ENCODE results near the gene CD82.
"Not testable (repeated sequence)": the region's sequence is repeated elsewhere in the genome, so short reads cannot be mapped to it uniquely, and the experiment has no call there.

CD82 gene

DNA sequence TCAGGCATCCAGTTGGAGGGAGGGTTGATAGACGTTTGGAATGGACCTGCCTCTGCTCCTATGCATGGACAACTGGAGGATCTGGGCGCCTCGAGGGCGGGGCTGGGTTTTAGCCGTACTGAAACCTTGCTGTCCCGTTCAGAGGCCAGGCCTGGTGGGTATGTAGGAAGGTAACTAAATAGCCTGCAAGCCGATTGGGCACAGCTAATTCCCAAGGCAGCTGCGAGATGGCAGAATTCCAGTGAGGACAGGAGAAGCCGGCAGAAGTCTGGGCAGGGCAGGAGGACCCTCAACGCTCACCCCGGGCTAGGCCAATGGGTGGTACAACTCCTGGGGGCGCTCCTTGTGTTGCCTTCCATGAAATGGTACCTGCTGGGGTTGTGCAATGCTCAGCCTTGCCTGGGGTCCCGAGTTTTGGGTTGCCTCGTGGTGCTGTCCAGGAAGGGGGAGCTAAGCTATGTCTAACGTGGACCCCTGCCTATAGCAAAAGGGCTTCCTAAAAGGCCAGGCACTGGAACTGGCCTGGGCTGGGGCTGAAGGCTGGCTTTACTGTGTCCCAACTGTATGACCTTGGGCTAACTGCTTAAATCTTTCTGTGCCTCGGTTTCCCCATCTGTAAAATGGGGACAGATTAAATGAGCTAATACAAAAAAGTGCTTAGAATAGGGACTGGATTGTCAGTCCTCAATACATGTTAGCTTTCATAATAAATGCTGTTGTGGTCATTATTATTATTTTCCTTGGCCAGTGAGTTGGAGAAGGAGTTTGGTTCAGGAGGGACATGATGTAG, 30.1 kb upstream of the CD82 start:
- DNase-seq = no peak

DNA sequence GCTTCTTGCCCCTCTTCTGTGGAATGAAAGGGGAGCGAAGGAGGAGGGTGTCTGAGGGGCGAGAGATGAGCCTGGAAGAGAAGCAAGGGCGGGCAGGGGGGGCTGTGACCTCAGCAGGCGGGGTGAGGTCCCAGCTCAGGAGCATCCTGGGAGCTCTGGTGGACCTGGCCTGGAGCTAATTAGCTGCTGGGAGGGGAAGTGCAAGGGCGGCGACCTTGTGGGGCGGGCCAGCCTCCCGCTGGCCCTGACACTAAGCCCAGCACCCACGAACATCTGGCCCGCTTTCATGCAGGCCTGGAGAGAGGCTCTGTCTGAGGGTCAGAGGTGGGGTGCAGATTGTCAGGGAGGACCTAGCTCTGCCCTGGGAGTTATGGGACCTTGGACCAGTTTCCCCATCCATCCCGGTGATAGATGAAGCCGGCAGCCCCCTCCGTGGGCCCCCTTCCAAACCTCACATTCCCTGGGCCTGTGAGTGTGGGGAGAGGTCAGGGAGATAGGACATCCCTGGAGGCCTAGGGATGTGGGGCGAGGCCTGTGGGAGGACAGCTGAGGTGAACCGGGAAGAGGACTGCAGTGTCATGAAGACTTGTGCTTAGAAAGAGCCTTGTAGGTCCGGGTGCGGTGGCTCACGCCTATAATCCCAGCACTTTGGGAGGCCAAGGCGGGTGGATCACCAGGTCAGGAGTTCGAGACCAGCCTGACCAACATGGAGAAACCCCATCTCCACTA, 28.5 kb upstream of the CD82 start:
- no peak for DNase-seq

DNA sequence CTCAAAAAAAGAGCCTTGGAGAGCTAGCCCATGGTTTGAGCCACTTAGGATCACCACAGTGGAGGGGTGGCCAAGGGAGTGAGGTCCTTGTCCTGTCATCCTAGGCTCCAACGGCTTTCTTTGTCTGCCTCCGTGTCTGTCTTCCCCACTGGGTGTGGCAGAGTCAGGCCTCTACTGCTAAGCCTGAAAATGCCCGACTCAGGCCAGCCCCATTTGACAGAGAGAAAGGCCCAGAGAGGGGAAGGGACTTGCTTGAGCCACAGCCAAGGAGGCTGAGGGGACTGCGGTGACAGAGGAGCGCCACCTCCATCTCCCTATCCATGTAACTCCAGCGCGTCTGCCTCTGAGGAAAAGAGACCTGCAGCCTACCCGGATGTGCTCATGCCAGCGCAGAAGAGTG, 27.8 kb upstream of the CD82 start:
- DNase-seq = no peak

DNA sequence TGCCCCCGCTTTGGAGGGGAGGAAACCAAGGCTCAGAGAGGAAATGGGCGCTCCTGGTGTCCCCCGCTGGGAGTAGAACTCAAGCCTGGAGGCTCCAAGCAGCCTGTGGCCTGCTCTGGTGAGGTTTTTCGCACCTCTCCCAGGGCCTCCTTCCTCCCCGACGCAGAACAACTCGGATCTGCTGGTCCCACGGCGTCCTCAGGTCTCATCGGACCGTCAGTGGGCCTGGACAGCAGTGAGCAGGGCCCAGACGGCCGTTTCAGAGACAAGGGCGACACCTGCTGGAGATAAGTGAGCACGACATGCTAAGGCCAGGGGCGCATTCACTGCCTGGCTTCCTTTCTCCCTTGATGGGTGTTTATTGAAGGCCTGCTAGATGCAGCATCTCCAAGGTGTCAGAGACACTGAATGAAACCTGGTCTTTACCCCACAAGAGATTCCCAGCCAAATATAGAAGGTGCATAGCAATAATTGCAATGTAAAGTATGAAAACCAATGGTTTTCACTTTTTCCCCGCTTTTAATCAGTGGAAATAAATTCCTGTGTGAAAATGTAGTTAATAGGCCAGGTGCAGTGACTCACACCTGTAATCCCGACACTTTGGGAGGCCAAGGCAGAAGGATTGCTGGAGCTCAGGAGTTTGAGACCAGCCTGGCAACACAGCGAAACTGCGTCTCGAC, 26.9 kb upstream of the CD82 start:
- peak; percentile 70 for DNase-seq

DNA sequence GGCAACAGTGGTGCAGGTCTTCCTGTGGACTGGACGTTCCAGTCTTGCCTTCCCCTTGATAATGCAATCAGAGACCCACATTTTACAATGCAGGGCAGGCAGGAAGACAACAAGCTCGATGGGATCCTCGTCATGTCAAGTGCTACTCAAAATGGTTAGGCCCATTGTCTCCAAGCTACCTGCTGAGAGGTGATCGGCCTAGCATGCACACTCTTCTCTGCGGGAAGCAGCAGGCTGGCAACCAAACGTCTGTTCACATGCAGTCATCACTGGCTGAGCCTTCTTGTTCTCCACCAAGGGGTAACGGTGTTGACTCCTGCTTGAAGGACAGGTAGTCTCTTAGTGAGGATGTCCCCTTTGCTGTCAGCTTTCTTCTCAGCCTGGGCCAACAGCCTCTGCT, 25.5 kb upstream of the CD82 start:
- no peak for DNase-seq

DNA sequence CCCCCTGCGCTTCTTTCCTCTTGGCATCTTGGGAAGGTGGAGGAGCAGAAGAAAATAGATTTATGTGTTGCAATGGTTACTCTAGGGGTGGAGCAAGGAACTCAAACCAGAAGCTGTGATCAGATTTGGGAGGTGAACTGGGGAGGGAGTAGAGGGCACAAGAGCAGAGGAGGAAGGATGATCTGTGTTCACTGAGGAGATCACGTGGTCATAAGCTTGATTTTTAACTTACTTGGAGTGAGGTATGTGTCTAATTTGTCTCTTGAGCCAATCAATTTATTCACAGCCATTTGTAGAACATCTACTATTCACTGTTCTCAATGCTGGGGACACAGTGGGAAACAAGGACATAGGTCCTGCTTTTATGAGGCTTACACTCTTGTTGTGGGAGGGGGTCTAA, 24.8 kb upstream of the CD82 start:
- no peak for DNase-seq

DNA sequence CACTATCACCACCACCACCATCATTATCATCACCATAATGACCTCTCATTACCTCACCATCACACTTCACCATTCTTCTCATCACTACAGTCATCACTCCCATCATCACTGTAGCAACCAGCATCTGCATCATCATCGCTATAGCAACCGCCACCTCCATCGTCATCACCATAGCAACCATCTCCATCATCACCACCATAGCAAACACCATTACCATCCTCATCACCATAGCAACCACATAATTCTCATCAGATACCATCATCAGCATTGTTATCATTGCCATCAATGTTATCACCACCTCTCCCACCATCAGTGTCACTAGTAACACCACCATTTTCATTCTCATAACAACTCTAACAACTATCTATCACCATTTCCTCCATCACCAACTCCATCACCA, 23.1 kb upstream of the CD82 start:
- DNase-seq = no peak

DNA sequence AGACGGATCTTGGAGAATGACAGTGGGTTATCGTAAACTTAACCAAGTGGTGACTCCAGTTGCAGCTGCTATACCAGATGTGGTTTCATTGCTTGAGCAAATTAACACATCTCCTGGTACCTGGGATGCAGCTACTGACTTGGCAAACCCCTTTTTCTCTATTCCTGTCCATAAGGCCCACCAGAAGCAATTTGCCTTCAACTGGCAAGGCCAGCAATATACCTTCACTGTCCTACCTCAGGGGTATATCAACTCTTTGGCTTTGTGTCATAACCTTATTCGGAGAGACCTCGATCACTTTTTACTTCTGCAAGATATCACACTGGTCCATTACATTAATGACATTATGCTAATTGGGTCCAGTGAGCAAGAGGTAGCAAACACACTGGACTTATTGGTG, 18.5 kb upstream of the CD82 start:
- DNase-seq = not testable (repeated sequence)

DNA sequence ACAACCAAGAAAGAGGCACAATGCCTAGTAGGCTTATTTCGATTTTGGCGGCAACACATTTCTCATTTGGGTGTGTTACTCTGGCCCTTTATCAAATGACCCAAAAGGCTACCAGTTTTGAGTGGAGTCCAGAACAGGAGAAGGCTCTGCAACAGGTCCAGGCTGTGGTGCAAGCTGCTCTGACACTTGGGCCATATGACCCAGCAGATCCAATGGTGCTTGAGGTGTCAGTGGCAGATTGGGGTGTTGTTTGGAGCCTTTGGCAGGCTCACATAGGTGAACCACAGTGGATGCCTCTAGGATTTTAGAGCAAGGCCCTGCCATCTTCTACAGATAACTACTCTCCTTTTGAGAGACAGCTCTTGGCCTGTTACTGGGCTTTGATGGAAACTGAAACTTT, 17.9 kb upstream of the CD82 start:
- not testable (repeated sequence) for DNase-seq

DNA sequence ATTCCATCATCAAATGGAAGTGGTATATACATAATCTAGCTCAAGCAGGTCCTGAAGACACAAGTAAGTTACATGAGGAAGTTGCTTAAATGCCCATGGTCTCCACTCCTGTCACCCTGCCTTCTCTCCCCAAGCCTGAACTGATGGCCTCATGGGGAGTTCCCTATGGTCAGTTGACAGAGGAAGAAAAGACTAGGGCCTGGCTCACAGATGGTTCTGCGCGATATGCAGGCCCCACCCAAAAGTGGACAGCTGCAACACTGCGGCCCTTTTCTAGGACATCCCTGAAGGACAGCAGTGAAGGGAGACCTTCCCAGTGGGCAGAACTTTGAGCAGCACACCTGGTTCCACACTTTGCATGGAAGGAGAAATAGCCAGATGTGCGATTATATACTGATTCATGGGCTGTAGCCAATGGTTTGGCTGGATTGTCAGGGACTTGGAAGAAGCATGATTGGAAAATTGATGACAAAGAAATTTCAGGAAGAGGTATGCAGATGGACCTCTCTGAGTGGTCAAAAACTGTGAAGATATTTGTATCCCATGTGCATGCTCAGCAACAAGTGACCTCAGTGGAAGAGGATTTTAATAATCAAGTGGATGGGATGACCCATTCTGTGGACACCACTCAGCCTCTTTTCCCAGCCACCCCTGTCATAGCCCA, 17.3 kb upstream of the CD82 start:
- peak; percentile 61 for DNase-seq

DNA sequence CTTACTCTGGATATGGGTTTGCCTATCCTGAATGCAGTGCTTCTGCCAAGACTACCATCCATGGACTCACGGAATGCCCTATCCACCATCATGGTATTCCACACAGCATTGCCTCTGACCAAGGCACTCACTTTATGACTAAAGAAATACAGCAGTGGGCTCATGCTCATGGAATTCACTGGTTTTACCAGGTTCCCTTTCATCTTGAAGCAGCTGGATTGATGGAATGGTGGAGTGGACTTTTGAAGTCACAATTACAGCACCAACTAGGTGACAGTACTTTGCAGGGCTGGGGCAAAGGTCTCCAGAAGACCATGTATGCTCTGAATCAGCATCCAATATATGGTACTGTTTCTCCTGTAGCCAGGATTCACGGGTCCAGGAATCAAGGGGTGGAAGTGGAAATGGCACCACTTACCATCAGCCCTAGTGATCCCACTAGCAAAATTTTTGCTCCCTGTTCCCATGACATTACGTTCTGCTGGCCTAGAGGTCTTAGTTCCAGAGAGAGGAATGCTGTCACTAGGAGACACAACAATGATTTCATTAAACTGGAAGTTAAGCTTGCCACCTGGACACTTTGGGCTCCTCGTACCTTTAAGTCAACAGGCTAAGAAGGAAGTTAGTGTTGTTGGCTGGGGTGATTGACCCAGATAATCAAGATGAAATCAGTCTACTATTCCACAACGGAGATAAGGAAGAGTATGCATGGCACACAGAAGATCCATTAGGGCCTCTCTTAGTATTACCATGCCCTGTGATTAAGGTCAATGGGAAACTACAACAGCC, 16.3 kb upstream of the CD82 start:
- not testable (repeated sequence) for DNase-seq

DNA sequence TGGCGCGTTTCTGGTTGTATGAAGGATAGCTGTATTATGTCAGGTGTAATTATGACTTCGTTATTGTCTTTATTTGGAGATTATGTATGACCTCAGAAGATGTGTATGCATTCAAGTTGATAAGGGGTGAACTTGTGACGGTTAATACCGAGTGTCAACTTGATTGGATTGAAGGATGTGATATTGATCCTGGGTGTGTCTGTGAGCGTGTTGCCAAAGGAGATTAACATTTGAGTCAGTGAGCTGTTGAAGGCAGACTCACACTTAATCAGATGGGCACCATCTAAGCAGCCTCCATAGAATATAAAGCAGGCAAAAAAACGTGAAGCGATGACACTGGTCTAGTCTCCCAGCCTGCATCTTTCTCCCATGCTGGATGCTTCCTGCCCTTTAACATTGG, 15.3 kb upstream of the CD82 start:
- DNase-seq = no peak

DNA sequence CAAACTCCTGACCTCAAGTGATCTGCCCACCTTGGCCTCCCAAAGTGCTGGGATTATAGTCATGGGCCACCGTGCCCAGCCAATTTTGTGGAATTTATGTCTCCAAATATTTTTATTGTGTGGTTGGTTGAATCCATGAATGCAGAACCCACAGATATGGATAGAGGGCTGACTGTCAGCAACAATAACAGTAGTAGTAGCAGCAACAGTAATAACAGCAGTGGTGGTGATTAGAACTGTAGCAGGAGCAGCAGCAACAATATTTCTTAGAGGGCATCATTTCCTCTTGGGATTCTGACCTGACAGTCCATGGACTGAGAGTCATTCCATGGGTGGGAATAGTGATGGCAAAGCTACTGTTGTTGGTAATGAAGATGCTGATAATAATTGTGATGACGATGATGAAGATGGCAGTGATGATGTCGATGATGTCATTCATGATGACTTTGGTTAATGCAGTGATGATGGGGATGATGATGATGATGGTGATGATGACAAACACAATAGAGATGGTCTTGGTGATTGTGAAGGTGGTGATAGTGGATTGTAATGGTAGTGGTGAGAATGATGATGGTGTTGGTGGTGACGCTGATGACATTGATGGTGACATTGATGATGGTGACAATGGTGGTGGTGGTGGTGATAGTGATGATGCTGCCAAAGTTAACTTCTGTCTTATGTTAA, 13.9 kb upstream of the CD82 start:
- no peak for DNase-seq

DNA sequence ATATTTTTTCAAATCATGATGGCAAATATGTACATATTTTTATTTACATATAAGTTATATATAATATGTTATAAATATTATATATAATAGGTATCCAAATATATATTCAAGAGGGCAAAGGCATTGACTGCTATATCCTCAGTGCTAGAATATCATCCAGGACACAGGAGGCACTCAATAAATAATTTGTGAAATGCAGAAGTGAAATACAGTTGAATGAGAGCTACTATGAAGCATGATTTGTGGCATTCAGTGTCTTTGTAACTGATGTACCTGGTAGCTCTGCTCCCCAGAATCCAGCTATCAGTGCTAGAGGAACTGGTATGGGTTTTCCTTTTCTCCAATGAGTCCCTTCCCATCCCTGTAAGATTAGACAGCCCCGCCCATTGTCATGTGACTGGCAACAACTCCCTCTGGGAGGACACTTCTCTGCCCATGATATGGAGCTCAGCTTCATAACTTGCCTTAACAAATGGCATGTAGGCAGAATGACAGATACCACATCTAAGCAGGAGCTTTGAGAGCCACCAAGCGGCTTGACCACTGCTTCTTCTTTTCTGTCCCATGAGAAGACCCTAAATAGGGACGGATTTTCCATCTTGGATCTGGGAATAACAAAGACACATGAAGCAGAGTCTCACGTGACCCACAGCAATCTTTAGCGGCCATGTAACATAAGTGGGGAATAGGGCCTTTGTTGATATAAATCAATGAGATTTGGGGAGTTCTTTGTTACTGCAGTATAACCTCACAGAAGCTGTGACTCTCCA, 10.2 kb upstream of the CD82 start:
- DNase-seq = no peak

DNA sequence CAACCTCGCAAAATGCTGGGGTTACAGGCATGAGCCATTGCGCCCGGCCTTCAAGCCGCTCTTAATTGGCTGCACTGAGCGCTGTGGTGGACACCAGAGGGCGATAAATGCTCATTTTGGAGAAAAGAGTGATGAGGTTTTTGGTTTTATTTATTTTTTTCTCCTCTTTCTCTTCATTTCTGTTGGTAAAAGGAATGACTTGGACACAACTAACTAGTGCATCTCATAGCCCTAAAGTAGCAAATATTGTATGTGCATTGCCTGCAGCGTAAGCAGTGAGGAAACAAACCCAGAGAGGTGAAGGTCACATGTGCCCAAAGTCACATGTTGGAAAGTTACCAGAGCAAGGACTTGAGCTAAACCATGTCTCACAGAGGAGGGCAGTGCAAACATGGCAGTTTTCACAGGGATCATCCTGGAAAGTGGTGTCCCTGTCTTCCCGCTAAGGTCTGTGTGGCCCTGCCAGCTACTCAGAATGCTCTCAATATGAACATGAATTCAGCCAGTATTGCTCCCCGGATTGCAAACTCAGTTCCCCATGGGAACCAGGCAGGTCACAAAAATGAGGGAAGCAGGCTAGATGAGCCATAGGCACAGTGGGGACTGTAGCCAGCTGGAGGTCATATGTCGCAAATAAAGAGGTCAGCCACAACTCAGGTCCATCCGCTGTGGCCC, 8.6 kb upstream of the CD82 start:
- peak; percentile 81 for DNase-seq

DNA sequence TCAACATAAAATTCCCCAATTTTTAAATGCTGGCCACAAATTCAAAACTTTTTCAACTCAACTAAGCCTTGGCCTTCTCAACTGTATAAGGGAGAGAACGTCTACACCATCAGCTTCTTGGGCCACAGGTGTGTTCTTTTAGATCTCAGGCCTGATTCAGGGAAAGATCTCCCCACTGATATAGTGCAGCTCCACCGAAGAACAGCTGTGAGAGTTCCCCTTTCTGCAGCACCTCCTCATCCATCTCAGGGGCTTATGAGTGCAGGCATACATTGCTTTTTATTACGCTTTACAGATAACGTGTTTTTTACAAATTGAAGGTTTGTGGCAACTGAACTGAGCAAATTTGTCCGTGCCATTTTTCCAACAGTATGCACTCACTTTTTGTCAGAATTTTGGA, 8.0 kb upstream of the CD82 start:
- no peak for DNase-seq

DNA sequence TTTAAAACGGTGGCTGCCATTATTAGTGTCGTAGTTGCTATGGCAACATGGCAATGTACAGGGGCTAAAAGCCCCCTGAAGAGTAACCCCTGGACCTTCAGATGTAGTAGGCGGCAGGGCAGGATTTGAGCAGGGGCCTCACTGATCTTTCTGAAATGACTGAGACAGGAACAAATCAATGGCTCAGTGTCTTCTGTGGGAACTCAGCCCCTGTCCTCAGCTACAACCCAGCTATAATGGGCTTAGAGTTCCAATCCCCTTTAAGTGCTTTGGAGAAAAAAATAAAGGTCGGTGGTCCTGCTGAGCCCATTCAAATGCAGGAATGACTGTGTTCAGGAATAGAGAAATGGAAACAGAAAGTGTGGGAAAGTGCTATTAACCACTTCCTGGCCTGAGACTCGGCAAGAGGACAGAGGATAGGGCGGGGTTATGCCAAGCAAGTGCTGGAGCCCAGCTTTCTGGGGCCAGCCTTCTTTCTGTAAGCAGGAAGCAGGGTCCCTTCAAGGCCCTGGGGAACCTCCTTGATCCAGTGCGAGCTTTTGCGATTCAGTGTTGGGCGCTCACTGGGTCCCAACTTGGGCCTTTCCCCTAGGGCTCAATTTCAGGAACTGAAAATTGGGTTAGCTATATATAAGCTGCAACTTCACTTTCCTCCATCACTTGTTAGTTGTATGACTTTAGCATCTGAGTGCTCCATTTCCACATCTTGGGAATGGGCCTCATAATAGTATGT, 6.1 kb upstream of the CD82 start:
- peak; percentile 96 for DNase-seq

DNA sequence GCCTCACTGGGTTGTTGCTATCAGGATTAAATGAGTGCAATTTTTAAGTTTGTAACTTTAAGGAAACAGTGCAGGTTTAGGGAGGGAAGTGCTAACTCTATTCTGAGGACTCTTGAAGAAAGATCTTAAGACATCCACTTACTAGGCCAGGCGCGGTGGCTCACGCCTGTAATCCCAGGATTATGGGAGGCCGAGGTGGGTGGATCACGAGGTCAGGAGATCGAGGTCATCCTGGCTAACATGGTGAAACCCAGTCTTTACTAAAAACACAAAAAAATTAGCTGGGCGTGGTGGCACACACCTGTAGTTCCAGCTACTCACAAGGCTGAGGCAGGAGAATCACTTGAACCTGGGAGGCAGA, 5.5 kb upstream of the CD82 start:
- not testable (repeated sequence) for DNase-seq

DNA sequence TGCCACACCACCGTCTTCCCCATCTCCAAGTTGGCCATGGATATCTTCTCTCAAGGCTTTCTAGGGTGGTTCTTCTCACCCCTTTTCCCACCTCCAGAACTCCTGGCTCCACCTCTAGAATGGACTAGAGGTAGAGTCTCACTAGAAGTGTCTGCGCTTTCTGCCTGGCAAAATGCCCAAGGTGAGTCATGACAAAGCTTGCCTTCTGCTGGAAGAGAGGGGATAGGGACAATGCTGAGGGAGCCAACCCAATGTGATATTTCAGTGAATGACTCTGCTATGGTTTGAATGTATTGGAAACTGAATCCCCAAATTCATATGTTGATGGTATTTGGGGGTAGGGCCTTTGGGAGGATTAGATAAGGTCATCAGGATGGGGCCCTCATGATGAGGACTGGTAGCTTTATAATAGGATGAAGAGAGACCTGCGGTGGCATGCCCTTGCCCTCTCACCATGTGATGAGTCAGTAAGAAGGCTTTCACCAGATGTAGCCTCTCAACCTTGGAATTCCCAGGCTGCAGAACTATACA, 4.1 kb upstream of the CD82 start:
- DNase-seq = no peak

Measured in inflammatory macrophage treated with lipopolysaccharide for 4 hours (primary cell).